ENCODE data around the gene HEXD.

HEXD gene

GRCh38 chr17:82435601-82436583 is 17.7 kb downstream of the HEXD start:
- Histone ChIP-seq H3K9me3 (ENCODE audit: control insufficient read depth, low read length) (no peaks in the 10 kb centered on the region), H3K27ac (ENCODE audit: insufficient read depth, low read length, poor library complexity, severe bottlenecking) (no peak overlapping the region), H3K36me3 (ENCODE audit: control insufficient read depth, insufficient read depth, low read length) (peaks cover 14% of the 10 kb centered on the region), H3K27me3 (replicated peaks; ENCODE audit: control insufficient read depth, insufficient read depth, low read length, poor library complexity, severe bottlenecking) (no peaks in the 10 kb centered on the region), H3K4me1 (ENCODE audit: control insufficient read depth, insufficient read depth, low read length, poor library complexity, severe bottlenecking) (peaks cover 7% of the 10 kb centered on the region), H3K4me3 (ENCODE audit: insufficient read depth, low read depth, low read length, poor library complexity, severe bottlenecking) (no peak overlapping the region)
- DNase-seq = no peak

GRCh38 chr17:82436601-82437324 is 18.6 kb downstream of the HEXD start:
- no peaks in the 10 kb centered on the region for H3K27me3 ChIP-seq (replicated peaks; ENCODE audit: control insufficient read depth, insufficient read depth, low read length, poor library complexity, severe bottlenecking)

GRCh38 chr17:82437325-82437668 is 19.1 kb downstream of the HEXD start:
- H3K4me3 ChIP-seq (ENCODE audit: insufficient read depth, low read depth, low read length, poor library complexity, severe bottlenecking) = no peak overlapping the region
- H3K9me3 ChIP-seq (ENCODE audit: control insufficient read depth, low read length) = no peaks in the 10 kb centered on the region
- peaks cover 16% of the 10 kb centered on the region for H3K36me3 ChIP-seq (ENCODE audit: control insufficient read depth, insufficient read depth, low read length)
- H3K4me1 ChIP-seq (ENCODE audit: control insufficient read depth, insufficient read depth, low read length, poor library complexity, severe bottlenecking) = peaks cover 7% of the 10 kb centered on the region
- H3K27me3 ChIP-seq (replicated peaks; ENCODE audit: control insufficient read depth, insufficient read depth, low read length, poor library complexity, severe bottlenecking) = no peaks in the 10 kb centered on the region
- no peak for DNase-seq
- no peak overlapping the region for H3K27ac ChIP-seq (ENCODE audit: insufficient read depth, low read length, poor library complexity, severe bottlenecking)

More at GRCh38 chr17:82436601-82437324, 18.6 kb downstream of the HEXD start:
- Histone ChIP-seq H3K4me1 (ENCODE audit: control insufficient read depth, insufficient read depth, low read length, poor library complexity, severe bottlenecking) (peaks cover 7% of the 10 kb centered on the region), H3K4me3 (ENCODE audit: insufficient read depth, low read depth, low read length, poor library complexity, severe bottlenecking) (no peak overlapping the region), H3K9me3 (ENCODE audit: control insufficient read depth, low read length) (no peaks in the 10 kb centered on the region), H3K36me3 (ENCODE audit: control insufficient read depth, insufficient read depth, low read length) (peaks cover 14% of the 10 kb centered on the region), H3K27ac (ENCODE audit: insufficient read depth, low read length, poor library complexity, severe bottlenecking) (no peak overlapping the region)
- no peak for DNase-seq

- peaks cover 7% of the 10 kb centered on the region for H3K4me1 ChIP-seq (ENCODE audit: control insufficient read depth, insufficient read depth, low read length, poor library complexity, severe bottlenecking)
- no peak overlapping the region for H3K27ac ChIP-seq (ENCODE audit: insufficient read depth, low read length, poor library complexity, severe bottlenecking)
- H3K36me3 ChIP-seq (ENCODE audit: control insufficient read depth, insufficient read depth, low read length) = peaks cover 29% of the 10 kb centered on the region
- DNase-seq = no peak
- H3K27me3 ChIP-seq (replicated peaks; ENCODE audit: control insufficient read depth, insufficient read depth, low read length, poor library complexity, severe bottlenecking) = no peaks in the 10 kb centered on the region
- H3K4me3 ChIP-seq (ENCODE audit: insufficient read depth, low read depth, low read length, poor library complexity, severe bottlenecking) = no peak overlapping the region
- no peaks in the 10 kb centered on the region for H3K9me3 ChIP-seq (ENCODE audit: control insufficient read depth, low read length)
These were observed 20.4 kb downstream of the HEXD start for GRCh38 chr17:82438401-82439193.

GRCh38 chr17:82439194-82439828 is 21.2 kb downstream of the HEXD start:
- H3K4me3 ChIP-seq (ENCODE audit: insufficient read depth, low read depth, low read length, poor library complexity, severe bottlenecking) = no peak overlapping the region
- no peaks in the 10 kb centered on the region for H3K27me3 ChIP-seq (replicated peaks; ENCODE audit: control insufficient read depth, insufficient read depth, low read length, poor library complexity, severe bottlenecking)
- H3K4me1 ChIP-seq (ENCODE audit: control insufficient read depth, insufficient read depth, low read length, poor library complexity, severe bottlenecking) = peaks cover 2% of the 10 kb centered on the region
- no peaks in the 10 kb centered on the region for H3K9me3 ChIP-seq (ENCODE audit: control insufficient read depth, low read length)
- peaks cover 36% of the 10 kb centered on the region for H3K36me3 ChIP-seq (ENCODE audit: control insufficient read depth, insufficient read depth, low read length)
- H3K27ac ChIP-seq (ENCODE audit: insufficient read depth, low read length, poor library complexity, severe bottlenecking) = no peak overlapping the region
- no peak for DNase-seq

- no peaks in the 10 kb centered on the region for H3K9me3 ChIP-seq (ENCODE audit: control insufficient read depth, low read length)
- H3K27ac ChIP-seq (ENCODE audit: insufficient read depth, low read length, poor library complexity, severe bottlenecking) = no peak overlapping the region
- no peaks in the 10 kb centered on the region for H3K27me3 ChIP-seq (replicated peaks; ENCODE audit: control insufficient read depth, insufficient read depth, low read length, poor library complexity, severe bottlenecking)
- H3K4me1 ChIP-seq (ENCODE audit: control insufficient read depth, insufficient read depth, low read length, poor library complexity, severe bottlenecking) = no peaks in the 10 kb centered on the region
- peaks cover 42% of the 10 kb centered on the region for H3K36me3 ChIP-seq (ENCODE audit: control insufficient read depth, insufficient read depth, low read length)
- DNase-seq = no peak
- no peak overlapping the region for H3K4me3 ChIP-seq (ENCODE audit: insufficient read depth, low read depth, low read length, poor library complexity, severe bottlenecking)
These were observed 21.8 kb downstream of the HEXD start for GRCh38 chr17:82439829-82440365.

- H3K27ac ChIP-seq (ENCODE audit: insufficient read depth, low read length, poor library complexity, severe bottlenecking) = no peak overlapping the region
- H3K4me1 ChIP-seq (ENCODE audit: control insufficient read depth, insufficient read depth, low read length, poor library complexity, severe bottlenecking) = no peaks in the 10 kb centered on the region
- no peaks in the 10 kb centered on the region for H3K27me3 ChIP-seq (replicated peaks; ENCODE audit: control insufficient read depth, insufficient read depth, low read length, poor library complexity, severe bottlenecking)
- H3K9me3 ChIP-seq (ENCODE audit: control insufficient read depth, low read length) = no peaks in the 10 kb centered on the region
- H3K36me3 ChIP-seq (ENCODE audit: control insufficient read depth, insufficient read depth, low read length) = peaks cover 47% of the 10 kb centered on the region
- H3K4me3 ChIP-seq (ENCODE audit: insufficient read depth, low read depth, low read length, poor library complexity, severe bottlenecking) = no peak overlapping the region
- DNase-seq = no peak
These were observed 22.4 kb downstream of the HEXD start for GRCh38 chr17:82440469-82440981.

- DNase-seq = no peak
- Histone ChIP-seq H3K27ac (ENCODE audit: insufficient read depth, low read length, poor library complexity, severe bottlenecking) (no peak overlapping the region), H3K9me3 (ENCODE audit: control insufficient read depth, low read length) (no peaks in the 10 kb centered on the region), H3K36me3 (ENCODE audit: control insufficient read depth, insufficient read depth, low read length) (peaks cover 49% of the 10 kb centered on the region), H3K4me1 (ENCODE audit: control insufficient read depth, insufficient read depth, low read length, poor library complexity, severe bottlenecking) (no peaks in the 10 kb centered on the region), H3K4me3 (ENCODE audit: insufficient read depth, low read depth, low read length, poor library complexity, severe bottlenecking) (no peak overlapping the region), H3K27me3 (replicated peaks; ENCODE audit: control insufficient read depth, insufficient read depth, low read length, poor library complexity, severe bottlenecking) (no peaks in the 10 kb centered on the region)
These were observed 23.0 kb downstream of the HEXD start for GRCh38 chr17:82440991-82441627.
